Activated naive CD8-positive, alpha-beta T cell treated with anti-CD3 and anti-CD28 coated beads, Interleukin-2, amount 10 ng/mL, durations not matched to agents 7 days and 5 days (primary cell): ENCODE data around the gene PLEKHM3. TPM values are rescaled to one million over a fixed set of nuclear protein-coding genes. Genes with fewer than 3 reads are reported as not detected.

Experiments used
- ATAC-seq: fragments of 150-1000 bp; cut with Tn5 transposase; one replicate; pipeline ENCODE4 v1.10.0; 2021; ENCODE audit warnings: low read depth, moderate library complexity
- POLR2A ChIA-PET: fragments of 350-600 bp; sonication (Branson Sonifier 250); formaldehyde crosslinking; loops from one replicate; lab custom pipeline; 2021; ENCODE audit warnings: antibody characterized with exemption; lab: Charles Lee
- DNase-seq: peaks from one replicate; pipeline ENCODE4 v3.0.0; 2021
- H3K27ac Mint-ChIP-seq: one replicate; pipeline ENCODE4 v1.8.0; 2022; ENCODE audit warnings: mild to moderate bottlenecking, mixed read lengths
- H3K27me3 Mint-ChIP-seq: one replicate; pipeline ENCODE4 v1.8.0; 2022; ENCODE audit warnings: mild to moderate bottlenecking, moderate library complexity, mixed read lengths
- H3K36me3 Mint-ChIP-seq: one replicate; pipeline ENCODE4 v1.8.0; 2021; ENCODE audit warnings: mild to moderate bottlenecking, mixed read lengths
- H3K4me1 Mint-ChIP-seq: one replicate; pipeline ENCODE4 v1.8.0; 2021; ENCODE audit warnings: mixed read lengths
- H3K4me3 Mint-ChIP-seq: one replicate; pipeline ENCODE4 v1.8.0; 2022; ENCODE audit warnings: mild to moderate bottlenecking, moderate library complexity, mixed read lengths
- H3K9me3 Mint-ChIP-seq: one replicate; pipeline ENCODE4 v1.8.0; 2021; ENCODE audit warnings: mixed read lengths
- total RNA-seq, 2 experiments: library from RNA; stranded (reverse); gene quantifications; one replicate each; pipeline ENCODE4 v1.2.3, GENCODE V29; 2021

Gene PLEKHM3
- total RNA-seq, 2 experiments from 2014 or later = 8.7 to 9.5 TPM

GRCh38 chr2:207995887-207996286, 29.4 kb downstream of the PLEKHM3 start:
- no peak overlapping the region for H3K27ac Mint-ChIP-seq
- ATAC-seq (no peak), DNase-seq (no peak)
- POLR2A ChIA-PET = no interaction called here
- no peak overlapping the region for H3K4me3 Mint-ChIP-seq
- no peaks in the 10 kb centered on the region for H3K9me3 Mint-ChIP-seq
- peaks cover 5% of the 10 kb centered on the region for H3K36me3 Mint-ChIP-seq
- no peaks in the 10 kb centered on the region for H3K27me3 Mint-ChIP-seq
- no peaks in the 10 kb centered on the region for H3K4me1 Mint-ChIP-seq

GRCh38 chr2:207993151-207993763, 32.1 kb downstream of the PLEKHM3 start:
- no peaks in the 10 kb centered on the region for H3K4me1 Mint-ChIP-seq
- POLR2A ChIA-PET = no interaction called here

GRCh38 chr2:207991944-207992343, 33.4 kb downstream of the PLEKHM3 start:
- peaks cover 3% of the 10 kb centered on the region for H3K36me3 Mint-ChIP-seq
- POLR2A ChIA-PET = no interaction called here
- no peaks in the 10 kb centered on the region for H3K4me1 Mint-ChIP-seq
- DNase-seq (no peak), ATAC-seq (no peak)
- H3K4me3 Mint-ChIP-seq = no peak overlapping the region
- H3K9me3 Mint-ChIP-seq = no peaks in the 10 kb centered on the region
- H3K27me3 Mint-ChIP-seq = no peaks in the 10 kb centered on the region
- no peak overlapping the region for H3K27ac Mint-ChIP-seq

More at GRCh38 chr2:207993151-207993763, 32.1 kb downstream of the PLEKHM3 start:
- ATAC-seq (no peak), DNase-seq (no peak)
- no peak overlapping the region for H3K4me3 Mint-ChIP-seq
- H3K9me3 Mint-ChIP-seq = no peaks in the 10 kb centered on the region
- no peak overlapping the region for H3K27ac Mint-ChIP-seq
- H3K36me3 Mint-ChIP-seq = peaks cover 3% of the 10 kb centered on the region
- H3K27me3 Mint-ChIP-seq = no peaks in the 10 kb centered on the region

- ATAC-seq (no peak), DNase-seq (no peak)
- Mint-ChIP-seq H3K9me3 (no peaks in the 10 kb centered on the region), H3K4me3 (no peak overlapping the region), H3K27me3 (no peaks in the 10 kb centered on the region), H3K4me1 (no peaks in the 10 kb centered on the region), H3K27ac (no peak overlapping the region), H3K36me3 (peaks cover 3% of the 10 kb centered on the region)
- POLR2A ChIA-PET = no interaction called here
These were observed 34.5 kb downstream of the PLEKHM3 start for GRCh38 chr2:207990784-207991183.

GRCh38 chr2:207988975-207989374, 36.4 kb downstream of the PLEKHM3 start:
- Mint-ChIP-seq H3K36me3 (peaks cover under 1% of the 10 kb centered on the region), H3K4me3 (no peak overlapping the region), H3K27ac (no peak overlapping the region), H3K27me3 (no peaks in the 10 kb centered on the region), H3K9me3 (no peaks in the 10 kb centered on the region), H3K4me1 (peaks cover 6% of the 10 kb centered on the region)
- no peak for DNase-seq
- ATAC-seq = no peak
- POLR2A ChIA-PET = no interaction called here

GRCh38 chr2:207987025-207987716, 38.2 kb downstream of the PLEKHM3 start:
- H3K4me3 Mint-ChIP-seq = no peak overlapping the region
- H3K27ac Mint-ChIP-seq = no peak overlapping the region
- ATAC-seq (peak; percentile 68), DNase-seq (no peak)
- H3K9me3 Mint-ChIP-seq = no peaks in the 10 kb centered on the region
- POLR2A ChIA-PET = no interaction called here
- peaks cover 10% of the 10 kb centered on the region for H3K4me1 Mint-ChIP-seq
- H3K27me3 Mint-ChIP-seq = no peaks in the 10 kb centered on the region
- H3K36me3 Mint-ChIP-seq = no peaks in the 10 kb centered on the region

- Mint-ChIP-seq H3K36me3 (no peaks in the 10 kb centered on the region), H3K4me3 (no peak overlapping the region), H3K27me3 (no peaks in the 10 kb centered on the region), H3K27ac (no peak overlapping the region), H3K9me3 (no peaks in the 10 kb centered on the region), H3K4me1 (peaks cover 10% of the 10 kb centered on the region)
- POLR2A ChIA-PET = no interaction called here
- ATAC-seq (no peak), DNase-seq (no peak)
These were observed 40.4 kb downstream of the PLEKHM3 start for GRCh38 chr2:207984765-207985480.

- POLR2A ChIA-PET = no interaction called here
- Mint-ChIP-seq H3K27ac (no peak overlapping the region), H3K36me3 (no peaks in the 10 kb centered on the region), H3K4me1 (peaks cover 10% of the 10 kb centered on the region), H3K4me3 (no peak overlapping the region), H3K9me3 (no peaks in the 10 kb centered on the region), H3K27me3 (no peaks in the 10 kb centered on the region)
- DNase-seq (no peak), ATAC-seq (no peak)
These were observed 41.7 kb downstream of the PLEKHM3 start for GRCh38 chr2:207983641-207984042.

GRCh38 chr2:207978177-207978948, 47.0 kb downstream of the PLEKHM3 start:
- H3K27me3 Mint-ChIP-seq = no peaks in the 10 kb centered on the region
- H3K4me3 Mint-ChIP-seq = no peak overlapping the region
- H3K9me3 Mint-ChIP-seq = no peaks in the 10 kb centered on the region
- no peak overlapping the region for H3K27ac Mint-ChIP-seq
- H3K4me1 Mint-ChIP-seq = no peaks in the 10 kb centered on the region
- ATAC-seq (no peak), DNase-seq (no peak)
- POLR2A ChIA-PET = no interaction called here
- no peaks in the 10 kb centered on the region for H3K36me3 Mint-ChIP-seq

- DNase-seq (no peak), ATAC-seq (no peak)
- H3K4me3 Mint-ChIP-seq = no peak overlapping the region
- POLR2A ChIA-PET = no interaction called here
- H3K9me3 Mint-ChIP-seq = no peaks in the 10 kb centered on the region
- no peaks in the 10 kb centered on the region for H3K36me3 Mint-ChIP-seq
- H3K27ac Mint-ChIP-seq = no peak overlapping the region
- no peaks in the 10 kb centered on the region for H3K27me3 Mint-ChIP-seq
- H3K4me1 Mint-ChIP-seq = no peaks in the 10 kb centered on the region
These were observed 49.4 kb downstream of the PLEKHM3 start for GRCh38 chr2:207975921-207976320.

- H3K4me1 Mint-ChIP-seq = peaks cover 2% of the 10 kb centered on the region
- H3K27me3 Mint-ChIP-seq = no peaks in the 10 kb centered on the region
- no peak overlapping the region for H3K4me3 Mint-ChIP-seq
These were observed 51.1 kb downstream of the PLEKHM3 start for GRCh38 chr2:207974216-207974605.

GRCh38 chr2:207970826-207971180, 54.5 kb downstream of the PLEKHM3 start:
- ATAC-seq (no peak), DNase-seq (no peak)
- Mint-ChIP-seq H3K27ac (no peak overlapping the region), H3K9me3 (no peaks in the 10 kb centered on the region), H3K36me3 (no peaks in the 10 kb centered on the region), H3K4me3 (no peak overlapping the region), H3K27me3 (no peaks in the 10 kb centered on the region), H3K4me1 (peaks cover 2% of the 10 kb centered on the region)
- POLR2A ChIA-PET = no interaction called here

More at GRCh38 chr2:207974216-207974605, 51.1 kb downstream of the PLEKHM3 start:
- H3K36me3 Mint-ChIP-seq = no peaks in the 10 kb centered on the region
- H3K27ac Mint-ChIP-seq = no peak overlapping the region
- ATAC-seq (no peak), DNase-seq (no peak)
- POLR2A ChIA-PET = interaction anchor here (0.6 kb wide), 1 partner anchor 96 kb away, joined by 3 read pairs; no protein-coding TSS in a partner anchor
- H3K9me3 Mint-ChIP-seq = no peaks in the 10 kb centered on the region

GRCh38 chr2:207970147-207970825, 55.0 kb downstream of the PLEKHM3 start:
- POLR2A ChIA-PET = no interaction called here
- Mint-ChIP-seq H3K4me3 (no peak overlapping the region), H3K9me3 (no peaks in the 10 kb centered on the region), H3K36me3 (no peaks in the 10 kb centered on the region), H3K27me3 (no peaks in the 10 kb centered on the region), H3K4me1 (peaks cover 2% of the 10 kb centered on the region), H3K27ac (no peak overlapping the region)
- ATAC-seq (no peak), DNase-seq (no peak)
